ENCODE measurements around the gene QTRT2. TPM values are rescaled to one million over a fixed set of nuclear protein-coding genes. Genes with fewer than 3 reads are reported as not detected.

The QTRT2 gene
- total and polyA plus RNA-seq, 2 experiments from 2014 or later: 8.7 to 12.3 TPM

- Histone ChIP-seq H3K9me3 (ENCODE audit: low read depth) (no peaks in the 10 kb centered on the region), H3K4me1 (ENCODE audit: low read depth) (peaks cover 7% of the 10 kb centered on the region), H3K27me3 (no peaks in the 10 kb centered on the region), H3K27ac (no peak overlapping the region), H3K36me3 (no peaks in the 10 kb centered on the region), H3K4me3 (no peak overlapping the region)
- TF ChIP-seq, protein P1, sequence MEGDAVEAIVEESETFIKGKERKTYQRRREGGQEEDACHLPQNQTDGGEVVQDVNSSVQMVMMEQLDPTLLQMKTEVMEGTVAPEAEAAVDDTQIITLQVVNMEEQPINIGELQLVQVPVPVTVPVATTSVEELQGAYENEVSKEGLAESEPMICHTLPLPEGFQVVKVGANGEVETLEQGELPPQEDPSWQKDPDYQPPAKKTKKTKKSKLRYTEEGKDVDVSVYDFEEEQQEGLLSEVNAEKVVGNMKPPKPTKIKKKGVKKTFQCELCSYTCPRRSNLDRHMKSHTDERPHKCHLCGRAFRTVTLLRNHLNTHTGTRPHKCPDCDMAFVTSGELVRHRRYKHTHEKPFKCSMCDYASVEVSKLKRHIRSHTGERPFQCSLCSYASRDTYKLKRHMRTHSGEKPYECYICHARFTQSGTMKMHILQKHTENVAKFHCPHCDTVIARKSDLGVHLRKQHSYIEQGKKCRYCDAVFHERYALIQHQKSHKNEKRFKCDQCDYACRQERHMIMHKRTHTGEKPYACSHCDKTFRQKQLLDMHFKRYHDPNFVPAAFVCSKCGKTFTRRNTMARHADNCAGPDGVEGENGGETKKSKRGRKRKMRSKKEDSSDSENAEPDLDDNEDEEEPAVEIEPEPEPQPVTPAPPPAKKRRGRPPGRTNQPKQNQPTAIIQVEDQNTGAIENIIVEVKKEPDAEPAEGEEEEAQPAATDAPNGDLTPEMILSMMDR (IDR thresholded peaks at IDR 0.05; ENCODE audit: low read depth, low read length): no peak
- DNase-seq (ENCODE audit: low read depth in 1 of 2, low spot score in 1 of 2): no peak
Measured at GRCh38 chr3:114058646-114059045, 2.1 kb downstream of the QTRT2 start.

- H3K9me3 ChIP-seq (ENCODE audit: low read depth): no peaks in the 10 kb centered on the region
- no peak overlapping the region for H3K4me3 ChIP-seq
- no peak overlapping the region for H3K27ac ChIP-seq
- peaks cover 7% of the 10 kb centered on the region for H3K4me1 ChIP-seq (ENCODE audit: low read depth)
- TF ChIP-seq, protein P1 (IDR thresholded peaks at IDR 0.05; ENCODE audit: low read depth, low read length): no peak
- no peaks in the 10 kb centered on the region for H3K27me3 ChIP-seq
- no peaks in the 10 kb centered on the region for H3K36me3 ChIP-seq
- no peak for DNase-seq (ENCODE audit: low read depth in 1 of 2, low spot score in 1 of 2)
Measured at GRCh38 chr3:114060906-114061655, 4.5 kb downstream of the QTRT2 start.

DNA sequence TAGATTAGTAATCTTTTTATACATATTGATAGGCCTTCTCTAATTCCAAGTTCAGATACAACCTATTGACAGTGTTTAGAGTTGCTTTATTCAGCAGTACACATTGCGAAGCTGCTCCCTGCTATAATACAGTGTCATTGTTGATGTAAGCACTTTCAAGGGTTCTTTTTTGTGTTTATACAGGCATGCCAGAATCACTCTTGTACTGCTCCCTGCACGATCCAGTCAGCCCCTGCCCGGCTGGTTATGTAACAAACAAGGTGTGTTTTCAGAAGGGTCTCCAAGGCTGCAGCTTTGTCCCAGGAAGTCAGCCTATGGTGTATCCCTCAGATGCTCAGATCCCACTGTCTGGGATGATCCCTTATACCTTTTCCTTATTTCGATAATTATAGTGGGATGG lies 11.3 kb downstream of the QTRT2 start:
- Histone ChIP-seq H3K27me3 (no peaks in the 10 kb centered on the region), H3K9me3 (ENCODE audit: low read depth) (no peaks in the 10 kb centered on the region), H3K27ac (no peak overlapping the region), H3K4me1 (ENCODE audit: low read depth) (no peaks in the 10 kb centered on the region), H3K36me3 (peaks cover 7% of the 10 kb centered on the region), H3K4me3 (no peak overlapping the region)
- no peak for DNase-seq (ENCODE audit: low read depth in 1 of 2, low spot score in 1 of 2)
- TF ChIP-seq, protein P1 (IDR thresholded peaks at IDR 0.05; ENCODE audit: low read depth, low read length): no peak

DNA sequence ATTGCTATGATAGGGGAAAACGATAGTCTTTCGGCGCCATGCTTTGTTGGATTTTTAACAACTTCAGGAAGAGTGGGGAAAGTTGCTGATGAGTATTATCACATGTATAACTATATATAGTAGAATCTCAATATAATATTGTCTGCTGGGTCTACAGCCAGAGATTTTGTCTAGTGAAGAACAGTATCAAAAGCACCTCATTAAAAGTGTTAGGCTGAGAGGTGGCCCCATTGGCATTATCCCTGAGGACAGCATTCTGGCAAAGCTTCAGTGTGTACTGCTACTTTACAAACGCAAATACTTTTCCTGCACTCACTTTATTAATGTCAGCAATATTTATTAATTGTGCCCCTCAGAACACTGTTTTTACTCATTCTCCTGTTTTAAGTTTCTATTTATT lies 11.8 kb downstream of the QTRT2 start:
- Histone ChIP-seq H3K27ac (no peak overlapping the region), H3K9me3 (ENCODE audit: low read depth) (no peaks in the 10 kb centered on the region), H3K4me1 (ENCODE audit: low read depth) (no peaks in the 10 kb centered on the region), H3K4me3 (no peak overlapping the region), H3K27me3 (no peaks in the 10 kb centered on the region), H3K36me3 (peaks cover 7% of the 10 kb centered on the region)
- no peak for DNase-seq (ENCODE audit: low read depth in 1 of 2, low spot score in 1 of 2)
- TF ChIP-seq, protein P1 (IDR thresholded peaks at IDR 0.05; ENCODE audit: low read depth, low read length): no peak

GRCh38 chr3:114071786-114072185 lies 15.2 kb downstream of the QTRT2 start:
- Histone ChIP-seq H3K4me1 (ENCODE audit: low read depth) (no peaks in the 10 kb centered on the region), H3K27me3 (no peaks in the 10 kb centered on the region), H3K27ac (no peak overlapping the region), H3K36me3 (peaks cover 23% of the 10 kb centered on the region), H3K9me3 (ENCODE audit: low read depth) (no peaks in the 10 kb centered on the region), H3K4me3 (no peak overlapping the region)
- no peak for DNase-seq (ENCODE audit: low read depth in 1 of 2, low spot score in 1 of 2)
- TF ChIP-seq, protein P1 (IDR thresholded peaks at IDR 0.05; ENCODE audit: low read depth, low read length): no peak
